ENCODE results near the gene MED4.

The MED4 gene

GRCh38 chr13:48038761-48039160 lies 56.1 kb downstream of the MED4 start:
- FAIRE-seq (no peak), DNase-seq (ENCODE audit: insufficient read length, low spot score) (no peak)

GRCh38 chr13:48037346-48038173 lies 57.3 kb downstream of the MED4 start, which contains the start of gene NUDT15:
Gene NUDT15 (plus strand): TSS chr13:48037726. CDS start chr13:48037747, 21 bp downstream.
- peak; percentile 77 for TF ChIP-seq POLR2A (IDR thresholded peaks at IDR 0.05; ENCODE audit: low read depth, low read length)
- FAIRE-seq (peak; percentile 91), DNase-seq (ENCODE audit: insufficient read length, low spot score) (peak; percentile 75)

More at GRCh38 chr13:48038761-48039160, 56.1 kb downstream of the MED4 start:
- no peak for TF ChIP-seq POLR2A (IDR thresholded peaks at IDR 0.05; ENCODE audit: low read depth, low read length)

GRCh38 chr13:48029859-48030258 lies 65.0 kb downstream of the MED4 start:
- FAIRE-seq (no peak), DNase-seq (ENCODE audit: insufficient read length, low spot score) (no peak)
- no peak for TF ChIP-seq POLR2A (IDR thresholded peaks at IDR 0.05; ENCODE audit: low read depth, low read length)

GRCh38 chr13:48028066-48028465 lies 66.8 kb downstream of the MED4 start:
- no peak for TF ChIP-seq POLR2A (IDR thresholded peaks at IDR 0.05; ENCODE audit: low read depth, low read length)
- FAIRE-seq (no peak), DNase-seq (ENCODE audit: insufficient read length, low spot score) (no peak)
